GM18867 (cell line): ENCODE measurements around the gene TNN.

Source experiments
- ATAC-seq: cut with Tn5 transposase; IDR thresholded peaks from one replicate; pipeline ENCODE4 v1.9.1; 2021; ENCODE audit warnings: mild to moderate bottlenecking, moderate library complexity; ENCODE audit not compliant: unreplicated experiment

The TNN gene

DNA sequence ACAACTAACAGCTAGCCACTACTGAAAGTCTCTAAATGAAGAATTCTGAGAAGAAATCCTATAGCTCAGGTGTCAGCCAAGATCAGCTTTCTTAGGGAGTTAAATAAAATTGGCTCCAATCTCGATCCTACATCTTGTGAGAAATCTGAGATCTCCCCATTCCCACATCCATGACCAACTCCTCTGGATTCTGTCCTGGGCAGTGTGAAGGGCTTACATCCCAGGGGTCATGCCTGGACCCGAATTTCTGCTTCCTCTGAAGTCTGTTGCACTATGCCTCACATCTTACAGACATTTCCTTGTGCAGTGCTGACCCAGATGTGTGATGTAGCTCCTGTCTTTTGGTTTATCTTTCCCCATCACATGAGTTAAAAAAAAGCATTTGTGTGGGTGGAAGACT is 4.8 kb upstream of the TNN start:
- no peak for ATAC-seq

DNA sequence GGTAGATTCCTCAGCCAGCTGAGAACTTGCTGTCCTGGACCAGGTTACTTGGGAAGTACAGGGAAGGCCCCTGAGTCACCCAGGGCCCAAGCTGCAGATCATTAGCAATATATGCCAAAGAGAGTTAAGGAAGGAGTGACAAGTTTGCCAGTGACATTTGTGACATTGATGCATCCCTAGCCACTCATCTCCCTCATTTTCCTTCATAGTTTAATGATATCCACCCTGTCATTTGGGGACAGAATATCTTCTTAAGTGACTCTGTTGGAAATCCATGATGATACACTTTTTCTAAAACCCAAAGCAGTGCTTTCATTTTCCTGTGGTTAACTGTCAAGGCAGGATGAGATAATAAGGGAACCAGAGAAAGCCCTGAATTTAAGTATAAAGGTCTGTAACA is 3.2 kb downstream of the TNN start:
- no peak for ATAC-seq

GRCh38 chr1:175071276-175071943 is 3.8 kb downstream of the TNN start:
- no peak for ATAC-seq

DNA sequence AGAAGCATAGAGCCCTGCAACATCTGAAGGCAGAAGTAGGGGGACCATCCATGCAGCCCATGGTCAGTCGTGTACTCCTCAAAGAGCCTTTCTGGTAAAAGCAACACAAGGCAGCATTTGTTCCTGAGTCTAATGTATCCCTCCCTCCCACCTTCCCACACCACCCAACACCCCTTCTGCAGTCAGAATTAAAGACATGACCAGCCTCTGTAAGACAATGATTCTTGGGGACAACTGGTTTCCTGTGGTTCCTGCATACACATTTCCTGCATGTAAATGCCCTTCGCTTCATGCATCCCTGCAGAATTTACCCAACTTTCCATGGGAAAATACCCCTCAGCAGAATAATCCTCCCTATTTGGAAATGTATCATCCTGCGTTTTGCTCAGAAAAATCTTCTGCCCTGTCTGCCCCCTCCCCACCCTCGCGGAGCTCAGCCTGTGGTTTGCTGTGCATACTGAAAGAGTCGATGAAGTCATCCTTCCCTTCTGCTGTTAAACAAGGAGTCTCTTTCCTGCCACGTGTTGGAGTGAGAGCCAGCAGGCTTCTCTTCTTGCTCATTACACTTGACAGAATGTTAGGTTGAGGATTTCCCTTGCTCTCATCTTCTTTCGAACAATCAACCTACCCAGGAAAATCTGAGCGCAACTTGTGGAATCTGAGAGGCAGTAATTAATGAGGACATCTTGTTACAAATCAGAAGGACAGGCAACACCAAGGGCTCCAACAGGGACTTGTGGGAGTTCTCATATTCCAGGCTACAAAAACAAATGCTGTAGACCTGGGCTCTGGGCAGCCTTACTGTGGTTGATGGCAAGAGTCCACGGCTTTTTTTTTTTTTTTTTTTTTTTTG is 4.7 kb downstream of the TNN start:
- no peak for ATAC-seq

DNA sequence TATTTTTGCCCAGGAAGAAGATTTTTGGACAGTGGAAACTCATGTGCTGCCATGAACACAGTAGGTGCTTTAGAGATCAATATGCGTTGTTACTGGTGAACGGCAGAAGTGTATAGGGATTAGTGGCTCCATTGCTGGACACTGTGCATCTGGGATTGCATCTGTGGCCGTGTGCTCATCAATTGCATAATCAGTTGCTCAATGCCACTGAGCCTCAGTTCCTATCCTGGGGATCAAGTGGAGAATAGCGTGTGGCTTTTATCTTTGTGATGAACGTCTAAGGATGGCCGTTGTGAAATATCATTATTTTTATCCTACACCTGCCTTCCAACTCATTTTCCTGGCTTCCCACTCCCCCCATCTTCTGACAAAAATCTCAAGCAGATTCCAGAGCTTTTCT is 5.4 kb downstream of the TNN start:
- ATAC-seq: no peak

- ATAC-seq: no peak
Observed at GRCh38 chr1:175073633-175074032, 6.0 kb downstream of the TNN start.

GRCh38 chr1:175075572-175076568 is 8.2 kb downstream of the TNN start:
- no peak for ATAC-seq

DNA sequence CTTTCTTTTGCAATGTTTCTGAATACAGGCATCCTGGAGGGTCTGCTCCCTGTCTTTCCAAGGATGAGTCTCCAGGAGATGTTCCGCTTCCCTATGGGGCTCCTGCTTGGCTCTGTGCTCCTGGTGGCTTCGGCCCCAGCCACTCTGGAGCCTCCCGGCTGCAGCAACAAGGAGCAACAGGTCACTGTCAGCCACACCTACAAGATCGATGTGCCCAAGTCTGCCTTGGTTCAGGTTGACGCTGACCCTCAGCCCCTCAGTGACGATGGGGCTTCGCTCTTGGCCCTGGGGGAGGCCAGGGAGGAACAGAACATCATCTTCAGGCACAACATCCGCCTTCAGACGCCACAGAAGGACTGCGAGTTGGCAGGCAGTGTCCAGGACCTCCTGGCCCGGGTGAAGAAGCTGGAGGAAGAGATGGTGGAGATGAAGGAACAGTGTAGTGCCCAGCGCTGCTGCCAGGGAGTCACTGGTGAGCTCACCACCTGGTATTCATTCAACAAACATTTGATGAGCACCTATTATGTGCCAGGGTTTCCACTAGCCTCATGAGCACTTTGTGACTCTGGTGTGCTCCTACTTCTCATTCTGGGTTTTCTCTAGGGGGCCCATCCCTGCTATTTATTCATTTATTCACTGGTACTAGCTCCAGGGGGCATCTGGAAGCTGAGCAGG is 9.9 kb downstream of the TNN start:
- ATAC-seq: no peak

- no peak for ATAC-seq
Observed at GRCh38 chr1:175078629-175079028, 11.0 kb downstream of the TNN start.

GRCh38 chr1:175079338-175079737 is 11.7 kb downstream of the TNN start:
- ATAC-seq: no peak

DNA sequence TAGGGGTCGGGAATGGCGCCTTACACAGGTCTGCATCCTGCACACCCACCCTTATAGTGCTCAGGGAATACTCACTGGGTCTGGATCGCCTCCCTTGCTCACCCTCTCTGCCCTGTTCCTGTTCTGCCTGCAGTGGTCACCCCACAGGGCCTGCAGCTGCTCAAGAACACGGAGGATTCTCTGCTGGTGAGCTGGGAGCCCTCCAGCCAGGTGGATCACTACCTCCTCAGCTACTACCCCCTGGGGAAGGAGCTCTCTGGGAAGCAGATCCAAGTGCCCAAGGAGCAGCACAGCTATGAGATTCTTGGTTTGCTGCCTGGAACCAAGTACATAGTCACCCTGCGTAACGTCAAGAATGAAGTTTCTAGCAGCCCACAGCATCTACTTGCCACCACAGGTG is 12.4 kb downstream of the TNN start:
- ATAC-seq: no peak

- no peak for ATAC-seq
Observed at GRCh38 chr1:175081983-175082382, 14.3 kb downstream of the TNN start.

DNA sequence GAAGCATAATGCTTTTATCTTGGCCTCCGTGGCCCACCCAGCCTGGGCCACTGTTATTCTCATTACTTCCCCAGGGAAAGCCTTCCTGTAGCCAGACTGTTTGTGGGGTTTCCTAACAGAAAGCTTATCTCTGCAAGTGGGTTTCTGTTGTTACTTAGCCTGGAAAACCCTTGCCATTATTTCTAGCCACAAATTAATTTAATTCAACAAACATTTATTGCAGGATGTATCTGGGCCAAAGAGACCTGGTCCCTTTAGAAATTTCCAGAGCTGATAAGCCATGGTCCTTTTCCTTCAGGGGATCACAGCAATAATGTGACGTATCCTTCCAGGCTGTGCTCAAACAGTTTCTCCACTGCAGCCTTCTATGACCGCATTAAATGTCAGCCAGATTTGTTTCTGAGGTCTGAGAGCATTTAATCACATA is 20.9 kb downstream of the TNN start:
- no peak for ATAC-seq

DNA sequence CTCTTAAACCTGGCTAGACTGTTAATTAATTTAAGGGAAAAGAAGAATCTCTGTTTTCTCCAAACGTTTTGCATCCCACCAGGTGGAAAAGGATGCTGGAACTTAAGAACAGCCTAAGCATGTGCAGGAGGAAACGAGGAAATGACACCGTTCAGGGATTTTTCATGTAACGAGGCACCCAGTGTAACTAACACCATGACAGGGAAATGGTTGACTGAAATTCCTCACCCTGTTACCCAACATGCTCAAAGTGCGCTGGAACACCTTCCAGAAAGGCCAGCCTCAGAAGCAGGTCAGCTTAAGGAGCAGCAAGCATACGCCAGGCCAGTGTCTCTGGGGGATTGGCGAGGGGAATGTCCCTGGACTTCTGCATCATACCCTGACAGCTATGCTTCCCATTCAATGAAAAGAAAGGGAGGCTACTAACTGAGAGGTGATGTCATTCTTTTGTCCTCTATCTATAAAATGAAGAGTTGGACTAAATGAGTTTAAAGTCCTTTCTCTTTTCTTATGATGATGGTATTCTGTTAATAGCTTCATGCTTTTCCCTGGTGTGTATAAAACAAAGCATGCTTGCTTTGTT is 21.6 kb downstream of the TNN start:
- ATAC-seq: no peak

GRCh38 chr1:175090780-175091179 is 23.1 kb downstream of the TNN start:
- ATAC-seq: no peak

- no peak for ATAC-seq
Observed at GRCh38 chr1:175094626-175095025, 27.0 kb downstream of the TNN start.

DNA sequence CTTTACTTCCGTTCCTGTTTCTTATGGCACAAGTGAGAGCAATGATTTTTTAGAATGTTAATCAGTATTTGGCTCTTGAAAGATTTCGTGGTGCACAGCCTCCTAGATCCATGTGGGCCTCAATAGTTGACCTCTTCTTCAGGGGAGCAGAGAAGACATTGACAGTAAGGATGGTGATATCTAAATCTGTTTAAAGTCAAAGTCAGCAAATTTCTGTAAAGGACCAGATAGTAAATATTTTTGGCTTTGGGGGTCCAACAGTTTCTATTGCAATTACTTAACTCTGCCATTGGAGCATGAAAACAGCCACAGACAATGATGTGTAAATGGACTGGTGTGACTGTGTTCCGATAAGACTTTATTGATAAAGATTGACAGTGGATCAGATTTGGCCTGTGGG is 27.4 kb downstream of the TNN start:
- ATAC-seq: no peak

DNA sequence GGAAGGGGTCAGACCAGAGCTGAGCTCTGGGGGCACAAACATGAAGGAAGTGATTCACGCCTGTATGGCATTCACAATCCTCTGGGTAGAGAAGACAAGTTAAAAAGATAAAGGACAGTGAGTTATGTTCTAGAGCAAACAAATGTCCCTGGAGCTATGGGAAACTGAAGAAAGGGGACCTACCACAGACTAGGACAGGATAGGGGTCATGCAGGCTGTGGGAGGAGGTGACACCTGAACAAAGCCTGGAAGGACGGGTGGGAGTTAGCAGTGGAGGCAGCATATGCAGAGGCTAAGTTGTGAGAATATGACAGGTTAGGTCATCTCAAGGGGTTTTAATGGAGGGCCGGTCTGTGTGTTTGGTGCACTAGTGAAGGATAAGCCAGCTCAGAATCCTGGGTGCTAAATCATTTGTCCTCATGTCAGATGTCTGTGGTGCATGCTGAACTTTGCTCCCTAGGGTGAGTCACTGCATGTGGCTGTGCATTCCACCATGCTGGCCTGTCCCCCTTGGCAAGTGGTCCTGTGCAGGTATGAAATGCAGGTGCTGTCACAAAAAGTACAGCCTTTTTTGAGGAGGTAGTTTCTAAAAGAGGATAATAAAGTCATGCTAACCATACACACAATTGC is 28.5 kb downstream of the TNN start:
- ATAC-seq: no peak

DNA sequence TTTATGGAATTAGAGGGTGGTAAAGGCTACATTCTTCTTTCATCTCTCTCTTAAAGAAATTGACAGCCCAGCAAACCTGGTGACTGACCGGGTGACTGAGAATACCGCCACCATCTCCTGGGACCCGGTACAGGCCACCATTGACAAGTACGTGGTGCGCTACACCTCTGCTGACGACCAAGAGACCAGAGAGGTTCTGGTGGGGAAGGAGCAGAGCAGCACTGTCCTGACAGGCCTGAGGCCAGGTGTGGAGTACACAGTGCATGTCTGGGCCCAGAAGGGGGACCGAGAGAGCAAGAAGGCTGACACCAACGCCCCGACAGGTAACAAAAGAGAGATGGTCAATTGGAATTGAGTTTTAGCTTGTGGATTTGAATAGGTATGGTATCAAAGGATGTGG is 29.7 kb downstream of the TNN start:
- ATAC-seq: no peak

DNA sequence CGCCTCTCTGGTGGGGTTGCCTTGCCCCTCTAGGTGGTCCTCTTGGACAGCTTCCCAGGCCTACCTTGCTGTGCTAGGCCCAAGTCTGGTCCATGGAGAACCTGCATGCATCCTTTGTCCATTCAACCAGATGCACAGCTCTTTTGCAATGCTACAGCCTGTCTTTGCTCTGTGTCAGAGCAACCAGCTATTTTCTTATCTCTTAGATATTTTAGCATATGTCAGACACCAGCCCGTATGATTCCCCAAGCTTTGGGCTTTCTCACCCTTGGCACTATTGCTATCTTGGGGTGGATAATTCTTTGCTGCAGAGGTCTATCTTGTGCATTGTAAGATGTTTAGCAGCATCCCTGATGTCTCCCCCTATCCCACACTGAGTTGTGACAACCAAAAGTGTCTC is 32.3 kb downstream of the TNN start:
- no peak for ATAC-seq
